Measurements from ENCODE around the gene TAS1R1.
"Not testable (repeated sequence)": the region's sequence is repeated elsewhere in the genome, so short reads cannot be mapped to it uniquely, and the experiment has no call there.

TAS1R1 gene

DNA sequence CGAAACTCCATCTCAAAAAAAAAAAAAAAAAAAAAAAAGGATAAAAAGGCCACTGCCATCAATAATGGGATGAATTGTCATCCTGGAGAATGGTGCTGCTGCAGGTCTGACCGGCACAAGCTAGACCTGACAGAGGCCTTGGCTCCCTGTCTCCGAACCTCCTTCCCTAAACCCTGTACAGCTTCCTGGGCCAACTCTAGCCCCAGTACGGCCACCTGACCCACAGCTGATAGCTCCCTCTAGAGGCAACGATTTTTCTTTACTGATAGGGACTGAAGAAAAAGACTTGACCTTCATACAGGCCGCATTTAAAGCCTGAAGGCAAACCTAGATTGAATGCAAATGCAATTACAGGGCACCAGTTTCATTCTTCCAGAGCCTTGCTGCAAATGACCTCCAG, 31.5 kb upstream of the TAS1R1 start:
- DNase-seq = peak; percentile 29

DNA sequence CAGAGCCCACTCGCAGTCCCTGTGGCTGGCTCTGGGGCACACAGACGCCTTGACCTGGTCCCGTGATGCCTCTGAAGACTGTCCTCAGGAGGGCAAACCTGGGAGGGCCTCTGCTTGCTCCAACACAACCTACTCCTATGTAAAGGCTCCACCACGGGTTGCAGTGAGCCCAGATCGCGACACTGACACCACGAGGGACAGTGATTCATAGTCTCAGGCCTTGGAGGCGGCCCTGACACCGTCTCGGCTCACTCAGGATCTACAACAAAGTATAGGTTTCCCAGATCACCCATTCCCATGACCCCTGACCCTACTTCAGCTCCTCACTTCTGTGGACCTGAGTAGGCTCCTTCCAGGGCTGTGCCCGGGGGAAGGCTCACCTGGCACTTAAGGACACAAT, 28.8 kb upstream of the TAS1R1 start:
- DNase-seq = no peak

DNA sequence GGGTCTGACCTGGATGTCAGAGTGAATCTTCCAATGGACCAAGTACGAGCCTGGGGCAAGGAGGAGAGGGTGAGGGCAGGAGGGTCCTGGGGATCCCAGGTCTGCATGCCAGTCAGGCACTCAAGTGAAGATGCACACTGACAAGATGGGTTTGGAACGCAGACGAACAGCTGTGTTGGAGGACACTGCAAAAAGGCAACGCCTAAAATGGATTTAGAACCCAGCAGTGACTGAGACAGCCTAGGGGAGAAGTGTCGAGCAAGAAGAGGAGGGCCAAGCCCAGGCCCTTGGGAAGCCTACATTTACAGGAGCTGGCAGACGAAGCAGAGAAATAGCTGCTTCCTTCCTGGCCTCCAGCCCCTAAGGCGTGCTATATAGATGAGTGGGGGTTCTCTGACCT, 26.6 kb upstream of the TAS1R1 start:
- DNase-seq = no peak

DNA sequence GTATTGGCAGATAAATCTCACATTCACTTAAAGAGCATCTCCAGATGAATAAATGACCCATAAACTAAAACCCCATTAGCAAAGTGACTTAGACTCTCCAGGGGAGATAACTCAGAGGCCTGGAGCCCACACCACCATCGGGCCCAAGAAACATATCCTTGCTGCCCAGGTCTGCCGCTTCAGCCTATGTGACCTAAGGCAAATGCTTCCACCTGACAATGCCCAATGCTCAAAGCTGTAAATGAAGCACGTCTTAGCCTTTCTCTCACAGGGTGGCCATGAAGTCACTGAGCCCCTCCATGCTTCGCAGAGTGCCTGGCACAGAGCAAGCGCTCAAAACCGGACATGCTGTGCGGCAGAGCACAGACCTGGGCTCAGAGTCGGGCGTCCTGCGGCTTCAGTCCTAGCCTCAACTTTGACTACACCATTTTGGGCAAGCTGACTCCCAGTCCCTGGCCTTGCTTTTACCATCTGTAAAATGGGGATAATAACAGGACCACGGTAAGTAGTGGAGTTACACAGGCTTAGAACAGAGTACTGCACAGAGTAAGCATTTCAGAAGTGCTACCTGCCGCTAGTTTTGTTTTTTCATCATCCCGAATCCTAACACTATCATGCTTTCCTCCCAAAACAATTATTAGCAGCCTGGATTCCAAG, 24.5 kb upstream of the TAS1R1 start:
- no peak for DNase-seq

DNA sequence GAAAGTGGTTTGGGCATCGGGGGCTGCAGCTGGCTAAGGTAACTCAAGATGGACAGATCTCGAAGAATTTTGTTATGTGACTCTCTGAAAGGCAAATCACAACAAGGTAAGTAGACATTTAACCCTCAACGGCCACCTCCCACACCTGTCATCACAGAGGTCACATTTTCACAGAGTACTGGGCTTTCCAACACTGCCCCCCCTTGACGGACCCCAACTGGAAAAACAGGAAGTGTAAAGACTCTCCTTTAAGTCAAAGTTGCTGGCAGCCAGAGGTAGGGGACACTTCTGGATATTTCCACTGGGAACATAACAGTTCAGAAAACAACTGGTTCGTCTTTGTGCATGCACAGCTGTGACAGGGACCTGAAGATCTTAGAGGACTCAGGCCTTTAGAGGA, 23.1 kb upstream of the TAS1R1 start:
- no peak for DNase-seq

DNA sequence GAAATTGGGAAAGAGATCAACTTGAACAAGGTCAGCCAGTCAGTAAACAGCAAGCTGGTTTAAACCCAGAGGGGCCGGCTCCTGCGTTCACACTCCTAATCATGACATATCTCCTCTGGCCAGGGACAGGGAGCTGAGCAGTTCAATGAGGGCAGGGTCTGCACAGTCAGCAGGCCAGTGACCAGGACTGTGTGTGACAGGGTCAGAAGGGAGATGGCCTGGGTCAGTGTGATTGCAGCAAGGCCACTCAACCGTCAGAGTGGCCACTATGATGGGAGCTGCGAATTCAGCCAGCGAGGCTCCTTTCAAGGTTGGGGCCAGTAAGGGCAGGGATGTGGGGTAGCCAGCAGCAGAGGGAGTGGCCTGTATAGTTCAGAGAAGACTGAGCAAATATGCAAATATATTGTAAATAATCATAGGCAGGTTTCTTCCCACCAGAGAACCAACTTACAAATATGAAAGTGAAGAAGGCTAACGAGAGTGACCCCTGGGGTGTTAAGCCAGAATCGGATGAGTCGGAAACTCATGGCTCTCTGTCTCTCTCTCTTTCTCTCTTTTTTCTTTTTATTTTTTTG, 20.8 kb upstream of the TAS1R1 start:
- DNase-seq = no peak

DNA sequence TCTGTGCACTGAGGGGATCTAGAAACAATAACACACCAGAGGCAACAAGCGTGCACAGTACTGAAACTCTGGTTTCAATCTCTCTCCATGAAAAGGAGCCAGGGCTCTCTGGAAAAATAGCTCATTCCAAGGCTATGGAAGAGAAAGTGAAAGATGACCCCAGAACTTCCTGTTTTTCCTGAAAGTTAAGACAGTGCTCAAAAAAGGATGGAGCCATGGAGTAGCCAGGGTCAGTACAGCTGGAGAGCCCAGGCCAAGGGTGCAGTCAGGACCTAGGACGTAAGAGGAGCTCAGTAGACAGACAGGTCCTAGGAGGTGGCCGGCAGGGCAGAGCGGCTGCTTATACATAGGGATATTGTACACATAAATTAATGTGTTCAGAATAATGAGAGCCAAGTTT, 19.9 kb upstream of the TAS1R1 start:
- no peak for DNase-seq

DNA sequence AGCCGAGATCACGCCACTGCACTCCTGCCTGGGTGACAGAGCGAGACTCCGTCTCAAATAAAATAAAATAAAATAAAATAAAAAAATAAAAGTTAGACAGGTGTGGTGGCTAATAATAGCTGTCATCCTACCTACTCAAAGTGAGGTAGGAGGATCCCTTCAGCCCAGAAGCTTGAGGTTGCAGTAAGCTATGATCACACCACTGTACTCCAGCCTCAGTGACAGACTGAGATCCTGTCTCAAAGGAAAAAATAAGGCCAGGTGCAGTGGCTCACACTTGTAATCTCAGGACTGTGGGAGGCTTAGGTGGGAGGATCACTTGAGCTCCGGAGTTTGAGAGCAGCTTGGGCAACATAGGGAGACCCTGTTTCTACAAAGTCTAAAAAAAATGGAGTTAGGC, 18.8 kb upstream of the TAS1R1 start:
- DNase-seq = no peak

DNA sequence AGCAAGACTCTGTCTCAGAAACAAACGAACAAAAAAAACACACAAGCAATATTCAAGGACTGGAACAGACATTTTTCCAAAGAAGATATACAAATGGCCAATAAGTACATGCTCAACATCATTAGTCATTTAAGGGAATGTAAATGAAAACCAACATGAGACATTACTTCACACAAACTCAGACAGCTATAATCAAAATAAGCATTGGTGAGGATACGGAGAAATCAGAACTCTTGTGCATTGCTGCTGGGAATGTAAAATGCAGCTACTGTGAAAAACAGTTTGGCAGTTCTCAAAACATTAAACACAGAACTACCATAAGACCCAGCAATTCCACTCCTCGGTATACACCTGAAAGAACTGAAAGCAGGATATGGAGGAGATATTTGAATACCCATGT, 16.2 kb upstream of the TAS1R1 start:
- DNase-seq = no peak

DNA sequence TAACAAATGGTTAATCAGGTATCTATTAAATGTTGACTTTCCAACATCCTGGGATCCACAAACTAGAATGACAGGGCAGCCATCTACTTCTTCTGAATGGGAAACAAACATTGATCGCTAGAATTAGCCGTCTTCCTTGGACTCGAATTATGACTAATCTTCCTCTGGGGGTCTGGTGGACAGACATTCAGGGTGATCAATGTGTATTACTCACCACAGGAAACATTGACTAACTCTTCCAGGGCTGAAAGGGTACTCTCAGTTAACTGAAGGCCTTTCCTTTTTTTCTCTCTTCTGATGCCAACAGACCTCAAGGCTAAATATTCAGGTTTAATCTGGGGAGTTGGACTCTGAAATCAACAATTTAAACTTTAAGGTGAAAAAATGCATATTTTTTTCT, 10.3 kb upstream of the TAS1R1 start:
- DNase-seq = no peak

DNA sequence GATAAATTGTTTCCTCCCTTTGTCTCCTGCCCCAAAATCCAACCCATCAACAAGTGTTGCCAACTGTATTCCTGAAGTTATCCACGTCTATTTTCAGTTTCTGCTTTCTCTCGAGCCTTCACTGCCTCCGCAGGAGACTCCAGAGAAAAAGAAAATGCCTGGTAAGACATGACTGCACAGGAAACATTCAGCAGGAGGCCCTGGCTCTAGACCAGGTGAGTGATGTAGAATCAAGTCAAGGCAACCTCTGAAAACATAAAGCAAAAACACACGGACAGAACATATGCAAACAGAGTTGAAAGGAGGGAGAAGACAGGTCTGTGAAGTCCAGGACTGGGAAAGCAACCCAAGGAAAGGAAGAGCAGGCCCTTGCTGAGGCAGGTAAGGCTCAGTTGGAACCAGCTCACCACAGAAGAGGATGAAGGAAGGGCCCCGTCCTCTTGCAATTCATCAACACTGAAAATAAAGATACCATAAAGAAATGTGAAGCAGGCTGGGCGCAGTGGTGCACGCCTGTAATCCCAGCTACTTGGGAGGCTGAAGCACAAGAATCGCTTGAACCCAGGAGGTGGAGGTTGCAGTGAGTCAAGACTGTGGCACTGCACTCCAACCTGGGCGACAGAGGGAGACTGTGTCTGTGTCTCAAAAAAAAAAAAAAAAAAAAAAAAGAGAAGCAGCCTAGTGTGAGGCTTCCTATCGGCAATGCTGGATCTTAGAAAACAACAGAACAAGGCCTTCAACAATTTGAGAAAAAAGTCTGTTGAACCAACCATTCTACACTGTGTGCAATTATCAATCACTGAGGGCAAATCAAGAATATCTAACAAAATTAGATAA, 9.6 kb upstream of the TAS1R1 start:
- DNase-seq = no peak

DNA sequence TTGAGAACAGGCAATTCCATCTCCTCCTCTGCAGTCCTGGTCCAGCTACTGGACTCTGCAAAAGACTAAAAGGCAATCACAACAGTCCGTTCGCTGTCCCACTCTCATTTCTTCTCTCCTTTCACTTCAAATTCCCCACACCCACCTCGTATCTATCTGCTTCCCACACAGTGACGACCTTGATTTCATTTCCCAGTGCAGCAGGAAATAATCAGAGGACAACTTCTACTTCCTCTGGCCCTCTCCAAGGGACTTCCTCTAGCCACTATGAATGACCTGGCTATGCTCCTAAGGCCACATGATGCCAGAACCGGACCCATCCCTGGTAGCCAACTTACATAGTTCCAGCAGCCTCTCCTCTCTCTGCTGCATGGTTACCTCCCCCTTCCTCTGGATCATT, 8.8 kb upstream of the TAS1R1 start:
- no peak for DNase-seq

DNA sequence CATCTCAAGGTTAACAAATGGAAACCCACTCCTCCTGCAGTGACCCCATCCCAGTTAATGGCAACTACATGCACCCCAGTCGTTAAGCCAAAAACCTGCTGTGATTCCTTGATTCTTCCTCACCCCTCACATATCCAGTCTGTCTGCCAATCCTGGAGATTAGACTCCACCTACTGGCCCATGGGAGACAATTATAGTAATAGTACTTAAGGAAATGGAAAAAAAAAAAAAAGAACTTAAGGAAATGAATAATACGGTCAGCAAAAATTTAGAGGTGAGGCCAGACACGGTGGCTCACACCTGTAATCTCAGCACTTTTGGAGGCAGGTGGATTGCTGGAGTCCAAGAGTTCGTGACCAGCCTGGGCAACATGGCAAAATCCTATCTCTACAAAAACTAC, 7.8 kb upstream of the TAS1R1 start:
- no peak for DNase-seq

DNA sequence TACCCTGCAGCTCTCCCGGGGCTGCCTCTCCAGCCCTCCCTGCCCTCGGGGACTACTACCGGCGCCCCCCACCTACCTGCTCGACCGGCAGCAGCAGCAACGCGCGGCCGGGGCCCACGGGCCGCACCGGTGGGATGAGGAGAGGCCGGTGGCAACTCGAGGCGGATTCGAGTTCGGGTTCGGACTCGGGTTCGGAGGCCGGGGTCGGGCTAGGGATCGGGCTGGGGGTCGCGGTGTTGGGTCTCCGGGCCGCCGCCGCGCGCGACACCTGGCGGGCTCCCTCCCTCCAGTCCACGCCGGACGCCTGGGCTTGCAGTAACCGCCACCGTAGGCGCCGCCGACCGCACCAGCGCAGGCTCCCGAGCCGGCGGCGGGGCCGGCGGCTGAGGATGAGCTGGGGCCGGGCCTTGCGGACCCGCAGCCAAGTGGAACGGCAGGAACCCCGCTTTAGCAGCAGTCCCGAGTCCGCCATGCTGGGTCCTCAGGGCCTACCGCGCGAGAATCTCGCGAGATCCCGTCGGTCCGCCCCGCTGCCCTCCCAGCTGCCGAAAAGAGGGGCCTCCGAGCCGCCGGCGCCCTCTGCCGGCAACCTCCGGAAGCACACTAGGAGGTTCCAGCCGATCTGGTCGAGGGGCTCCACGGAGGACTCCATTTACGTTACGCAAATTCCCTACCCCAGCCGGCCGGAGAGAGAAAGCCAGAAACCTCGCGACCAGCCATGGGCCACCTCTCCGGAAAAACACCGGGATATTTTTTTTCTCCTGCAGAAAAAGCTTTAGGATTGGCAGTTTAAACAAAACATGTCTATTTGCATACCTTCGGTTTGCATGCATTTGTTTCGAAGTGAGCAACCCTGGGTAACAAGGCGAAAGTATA, 838 bp upstream of the TAS1R1 start, which contains the start of gene NOL9:
Gene NOL9 (minus strand): TSS at position 483 of the 876 bp plus-strand sequence. CDS start 11 bp downstream, at position 472.
- DNase-seq = peak; percentile 78

DNA sequence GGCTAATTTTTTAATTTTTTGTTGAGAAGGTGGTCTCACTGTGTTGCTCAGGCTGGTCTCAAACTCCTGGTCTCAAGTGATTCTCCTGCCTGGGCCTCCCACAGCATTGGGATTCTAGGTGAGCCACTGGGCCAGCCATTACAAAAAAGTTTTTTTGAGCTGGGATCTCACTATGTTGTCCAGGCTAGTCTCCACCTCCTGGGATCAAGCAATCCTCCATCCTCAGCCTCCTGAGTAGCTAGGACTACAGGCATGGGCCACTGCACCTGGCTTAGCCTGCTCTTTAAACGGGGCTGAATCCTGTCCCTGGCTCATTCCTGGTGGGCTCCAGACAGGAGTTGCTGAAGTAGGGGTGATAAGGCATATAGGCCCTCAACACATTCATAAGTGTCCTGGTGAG, 2.5 kb downstream of the TAS1R1 start:
- DNase-seq = no peak

DNA sequence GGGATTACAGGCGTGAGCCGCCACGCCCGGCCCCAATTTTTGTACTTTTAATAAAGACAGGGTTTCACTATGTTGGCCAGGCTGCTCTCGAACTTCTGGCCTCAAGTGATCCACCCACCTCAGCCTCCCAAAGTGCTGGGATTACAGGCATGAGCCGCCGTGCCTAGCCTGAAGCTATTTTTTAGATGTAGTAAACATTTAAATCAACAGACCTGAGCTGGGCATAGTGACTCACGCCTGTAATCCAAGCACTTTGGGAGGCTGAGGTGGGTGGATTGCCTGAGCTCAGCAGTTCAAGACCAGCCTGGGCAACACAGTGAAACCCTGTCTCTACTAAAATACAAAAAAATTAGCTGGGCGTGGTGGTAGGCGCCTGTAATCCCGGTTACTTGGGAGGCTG, 4.1 kb downstream of the TAS1R1 start:
- DNase-seq = not testable (repeated sequence)

DNA sequence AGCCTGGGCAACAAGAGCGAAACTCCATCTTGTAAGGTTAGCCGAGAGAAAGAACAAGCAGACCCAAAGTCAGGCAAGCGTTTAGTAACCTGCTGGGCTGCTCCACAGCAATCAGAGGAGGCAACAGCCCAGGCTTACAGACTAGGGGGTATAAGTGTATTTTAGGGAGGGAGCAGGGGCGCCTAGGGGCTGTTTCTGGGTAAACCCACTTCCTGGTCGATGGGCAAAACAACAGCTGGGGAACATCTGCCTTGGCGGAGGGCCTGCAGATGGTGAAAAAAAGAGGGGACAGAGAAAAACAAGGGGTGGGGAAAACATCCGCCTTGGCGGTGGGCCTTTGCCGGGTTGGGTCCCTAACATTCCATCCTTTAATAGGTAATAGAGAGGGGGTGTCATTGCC, 5.2 kb downstream of the TAS1R1 start:
- DNase-seq = no peak

DNA sequence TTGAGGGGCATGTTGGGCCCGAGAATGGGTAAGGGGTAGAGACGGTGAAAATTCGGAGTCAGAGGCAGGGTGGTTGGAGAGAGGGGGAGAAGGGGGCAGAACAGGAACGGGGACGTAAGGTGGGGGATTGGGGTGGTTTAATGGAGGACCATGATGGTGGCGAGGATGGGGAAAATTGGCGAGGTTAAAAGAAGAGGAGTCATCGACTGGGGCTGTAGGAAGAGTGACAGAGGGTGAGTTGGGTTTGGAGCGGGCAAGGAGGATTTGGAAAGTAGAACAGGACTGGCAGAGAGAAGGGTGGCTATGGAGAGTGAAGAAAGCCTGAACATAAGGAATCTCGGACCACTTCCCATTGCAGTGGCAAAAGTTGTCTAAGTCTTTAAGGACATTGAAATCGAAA, 13.9 kb downstream of the TAS1R1 start:
- DNase-seq = no peak

DNA sequence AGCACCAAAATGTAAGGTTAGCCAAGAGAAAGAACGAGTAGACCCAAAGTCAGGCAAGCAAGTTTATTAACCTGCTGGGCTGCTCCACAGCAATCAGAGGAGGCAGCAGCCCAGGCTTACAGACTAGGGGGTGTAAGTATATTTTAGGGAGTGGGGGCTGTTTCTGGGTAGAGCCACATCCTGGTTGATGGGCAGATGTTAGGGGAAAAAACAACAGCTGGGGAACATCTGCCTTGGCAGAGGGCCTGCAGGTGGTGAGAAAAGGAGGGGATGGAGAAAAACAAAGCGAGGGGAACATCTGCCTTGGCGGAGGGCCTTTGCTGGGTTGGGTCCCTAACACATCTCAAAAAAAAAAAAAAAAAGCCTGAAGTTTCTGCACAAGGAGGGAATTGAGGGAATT, 15.0 kb downstream of the TAS1R1 start:
- no peak for DNase-seq

DNA sequence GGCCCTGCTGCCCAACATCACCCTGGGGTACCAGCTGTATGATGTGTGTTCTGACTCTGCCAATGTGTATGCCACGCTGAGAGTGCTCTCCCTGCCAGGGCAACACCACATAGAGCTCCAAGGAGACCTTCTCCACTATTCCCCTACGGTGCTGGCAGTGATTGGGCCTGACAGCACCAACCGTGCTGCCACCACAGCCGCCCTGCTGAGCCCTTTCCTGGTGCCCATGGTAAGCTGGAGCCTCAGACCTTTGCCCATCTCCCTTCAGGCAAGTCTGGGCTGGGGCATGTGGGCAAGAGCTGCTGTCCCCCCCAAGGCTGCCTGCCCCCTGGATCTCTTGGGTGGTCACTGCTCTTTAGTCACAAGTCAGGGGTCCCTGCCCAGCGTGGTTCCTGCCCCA, 15.9 kb downstream of the TAS1R1 start:
- no peak for DNase-seq

DNA sequence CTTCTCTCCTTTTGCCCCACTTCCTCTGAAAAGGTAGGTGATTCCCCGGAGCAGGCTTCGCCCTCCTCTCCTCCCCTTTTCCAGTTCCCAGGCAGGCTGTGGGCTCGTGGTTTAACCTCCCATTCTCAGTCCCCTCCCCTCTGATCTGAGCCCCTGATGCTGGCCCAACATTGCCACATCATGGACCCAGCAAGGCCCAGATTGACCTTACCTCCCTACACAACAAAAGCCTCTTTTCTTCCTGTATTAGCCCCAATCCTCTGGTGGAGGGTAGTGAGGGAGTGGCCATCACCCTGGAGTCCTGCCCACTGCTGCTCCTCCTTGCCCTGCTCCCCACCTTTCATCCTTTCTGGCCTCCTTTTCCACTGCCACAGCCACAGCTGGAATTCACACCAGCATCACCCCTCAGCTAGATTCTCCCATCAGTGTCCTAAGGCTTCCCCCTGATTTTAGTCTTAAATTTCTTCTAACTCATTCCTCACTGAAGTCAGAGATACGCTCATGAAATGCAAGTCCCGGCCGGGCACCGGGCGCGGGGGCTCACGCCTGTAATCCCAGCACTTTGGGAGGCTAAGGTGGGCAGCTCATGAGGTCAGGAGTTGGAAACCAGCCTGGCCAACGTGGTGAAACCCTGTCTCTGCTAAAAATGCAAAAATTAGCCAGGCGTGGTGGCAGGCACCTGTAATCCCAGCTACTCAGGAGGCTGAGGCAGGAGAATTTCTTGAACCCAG, 17.7 kb downstream of the TAS1R1 start:
- no peak for DNase-seq

DNA sequence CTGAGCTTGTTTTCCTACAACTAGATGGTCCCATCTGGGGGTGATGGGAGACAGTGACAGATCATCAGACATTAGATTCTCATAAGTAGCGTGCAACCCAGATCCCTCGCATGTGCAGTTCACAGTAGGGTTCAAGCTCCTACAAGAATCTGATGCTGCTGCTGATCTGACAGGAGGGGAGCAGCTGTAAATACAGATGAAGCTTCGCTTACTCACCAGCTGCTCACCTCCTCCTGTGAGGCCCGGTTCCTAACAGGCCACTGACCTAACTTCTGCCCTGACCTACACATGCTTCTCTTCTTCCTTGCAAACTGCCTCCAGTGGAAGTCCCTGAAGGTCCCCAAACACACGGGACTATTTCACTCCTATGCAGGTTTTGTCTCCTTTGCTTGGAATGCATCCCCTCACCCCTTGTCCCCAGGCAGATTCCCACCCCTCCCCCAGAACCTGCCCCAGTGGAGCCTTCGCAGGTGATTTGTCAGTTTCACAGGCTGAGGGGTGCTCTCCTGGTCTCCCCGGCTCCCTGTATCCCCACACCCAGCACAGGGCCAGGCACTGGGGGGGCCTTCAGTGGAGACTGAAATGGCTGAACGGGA, 19.0 kb downstream of the TAS1R1 start:
- no peak for DNase-seq

Measured in DMS 273 treated with DMSO at 0.1 percent for 48 hours (cell line).